C4-2B (cell line): Measurements from ENCODE around the gene MN1.

Experiments used
- H3K27ac ChIP-seq: fragments of 450-650 bp; 2 replicates; pipeline ENCODE4 v1.5.1; 2017
- CTCF ChIP-seq: fragments of 450-650 bp; conservative IDR thresholded peaks from 2 replicates; pipeline ENCODE4 v1.5.1; 2017; ENCODE audit warnings: mild to moderate bottlenecking
- ZFX ChIP-seq: fragments of 450-650 bp; IDR thresholded peaks from 2 replicates; pipeline ENCODE4 v1.6.1; 2017

The MN1 gene

GRCh38 chr22:27797520-27798391 is 3.8 kb downstream of the MN1 start:
- no peak for TF ChIP-seq ZFX
- H3K27ac ChIP-seq: no peak overlapping the region

- no peak for TF ChIP-seq ZFX
- no peak for TF ChIP-seq CTCF
- no peak overlapping the region for H3K27ac ChIP-seq
Measured at GRCh38 chr22:27796829-27797519, 4.6 kb downstream of the MN1 start.

GRCh38 chr22:27795696-27796517 is 5.6 kb downstream of the MN1 start:
- TF ChIP-seq ZFX: no peak
- no peak for TF ChIP-seq CTCF
- no peak overlapping the region for H3K27ac ChIP-seq

GRCh38 chr22:27795053-27795452 is 6.5 kb downstream of the MN1 start:
- no peak overlapping the region for H3K27ac ChIP-seq
- TF ChIP-seq ZFX (no peak), CTCF (no peak)

GRCh38 chr22:27794226-27794625 is 7.3 kb downstream of the MN1 start:
- H3K27ac ChIP-seq: no peak overlapping the region

GRCh38 chr22:27793576-27793975 is 8.0 kb downstream of the MN1 start:
- H3K27ac ChIP-seq: no peak overlapping the region
- TF ChIP-seq ZFX (no peak), CTCF (no peak)

More at GRCh38 chr22:27794226-27794625, 7.3 kb downstream of the MN1 start:
- TF ChIP-seq CTCF (no peak), ZFX (no peak)

GRCh38 chr22:27792452-27793161 is 8.9 kb downstream of the MN1 start:
- TF ChIP-seq CTCF: no peak
- TF ChIP-seq ZFX: no peak
- H3K27ac ChIP-seq: no peak overlapping the region
